Measurements from ENCODE around the gene TMEM237. TPM values are rescaled to one million over a fixed set of nuclear protein-coding genes. Genes with fewer than 3 reads are reported as not detected.
"Not testable (repeated sequence)": the region's sequence is repeated elsewhere in the genome, so short reads cannot be mapped to it uniquely, and the experiment has no call there.

Gene TMEM237
- polyA plus RNA-seq, 1 of the 3 experiments (the other 2 are of a cell fraction): 67.2 TPM

- no peak for TF ChIP-seq USF1 (IDR thresholded peaks at IDR 0.05; ENCODE audit: borderline replicate concordance, low read depth)
- TF ChIP-seq REST (IDR thresholded peaks at IDR 0.05; ENCODE audit: low read depth, low read length): no peak
Measured at GRCh38 chr2:201674298-201674697, 31.0 kb upstream of the TMEM237 start (continued).

DNA sequence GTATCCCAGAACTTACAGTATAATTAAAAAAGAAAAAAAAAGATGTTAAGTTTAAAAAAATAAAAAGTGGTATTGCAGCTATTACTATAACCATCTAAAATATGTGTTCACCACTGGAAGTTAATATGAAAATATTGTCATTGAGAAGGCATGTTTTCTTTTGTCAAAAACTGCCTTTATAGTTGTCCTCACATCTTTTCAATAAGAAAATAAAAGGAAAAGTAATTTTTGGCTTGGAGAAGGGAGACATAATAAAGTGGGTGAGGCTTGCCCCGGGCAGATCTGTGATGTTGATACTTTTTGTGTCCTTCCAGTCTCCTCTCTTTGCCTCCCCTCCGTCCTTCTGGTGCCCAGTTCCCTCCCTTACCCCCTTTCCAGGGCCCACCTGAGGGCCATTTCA lies 30.2 kb upstream of the TMEM237 start:
- Histone ChIP-seq H3F3A (replicated peaks; ENCODE audit: insufficient read depth) (no peaks in the 10 kb centered on the region), H3K9me3 (no peaks in the 10 kb centered on the region), H3K36me3 (replicated peaks in 1 of 2; ENCODE audit: control insufficient read depth in 1 of 2, insufficient read depth in 2 of 2, low read length in 1 of 2) (peaks cover 2 to 4% of the 10 kb centered on the region in 2 experiments), H3K4me3 (ENCODE audit: low read depth in 2 of 2, low read length in 1 of 2) (no peak overlapping the region), H3K27me3 (ENCODE audit: insufficient read depth) (no peaks in the 10 kb centered on the region), H2AFZ (ENCODE audit: low read depth) (no peak overlapping the region), H3K4me1 (ENCODE audit: control insufficient read depth in 1 of 2, insufficient read depth in 2 of 2, low read depth in 1 of 2, low read length in 1 of 2) (no peaks in the 10 kb centered on the region), H3K27ac (ENCODE audit: low read depth in 2 of 2, low read length in 1 of 2) (no peak overlapping the region), H3K4me2 (no peak overlapping the region), H4K20me1 (ENCODE audit: insufficient read depth) (no peaks in the 10 kb centered on the region), H3K9me2 (no peaks in the 10 kb centered on the region), H3K79me2 (ENCODE audit: insufficient read depth) (no peaks in the 10 kb centered on the region), H3K9ac (no peak overlapping the region)
- no peak for DNase-seq
- WGBS (ENCODE audit: low lambda C conversion rate): 62% methylated on average over 2 of the region's 2 CpGs
- TF ChIP-seq RAD21 (IDR thresholded peaks at IDR 0.05; ENCODE audit: low read length) (no peak), ZBTB33 (IDR thresholded peaks at IDR 0.05; ENCODE audit: borderline replicate concordance, low read depth) (no peak), GABPA (IDR thresholded peaks at IDR 0.05; ENCODE audit: low read depth) (no peak), FOXM1 (IDR thresholded peaks at IDR 0.05; ENCODE audit: low read depth) (no peak), CTCF (IDR thresholded peaks at IDR 0.05) (no peak), NFIC (IDR thresholded peaks at IDR 0.05; ENCODE audit: borderline replicate concordance) (no peak)
- CTCF ChIA-PET: no interaction called here
- POLR2A ChIA-PET: no interaction called here

- H4K20me1 ChIP-seq (ENCODE audit: insufficient read depth); H3K9ac ChIP-seq; H3K4me1 ChIP-seq (ENCODE audit: control insufficient read depth in 1 of 2, insufficient read depth in 2 of 2, low read depth in 1 of 2, low read length in 1 of 2); H3K4me2 ChIP-seq; H3K27me3 ChIP-seq (ENCODE audit: insufficient read depth); H3F3A ChIP-seq (replicated peaks; ENCODE audit: insufficient read depth); DNase-seq; H3K79me2 ChIP-seq (ENCODE audit: insufficient read depth); H3K4me3 ChIP-seq (ENCODE audit: low read depth in 2 of 2, low read length in 1 of 2); H2AFZ ChIP-seq (ENCODE audit: low read depth); H3K9me3 ChIP-seq; H3K9me2 ChIP-seq; H3K27ac ChIP-seq (ENCODE audit: low read depth in 2 of 2, low read length in 1 of 2); H3K36me3 ChIP-seq (replicated peaks in 1 of 2; ENCODE audit: control insufficient read depth in 1 of 2, insufficient read depth in 2 of 2, low read length in 1 of 2); CTCF ChIA-PET; POLR2A ChIA-PET: not testable (repeated sequence)
- 55% methylated on average over 4 of the region's 4 CpGs for WGBS (ENCODE audit: low lambda C conversion rate)
Measured at GRCh38 chr2:201671205-201671604, 27.9 kb upstream of the TMEM237 start.

All from SK-N-SH (cell line).